ENCODE measurements around the gene C10orf67.
"Not testable (repeated sequence)": the region's sequence is repeated elsewhere in the genome, so short reads cannot be mapped to it uniquely, and the experiment has no call there.

The C10orf67 gene

GRCh38 chr10:23274179-23274578 lies 70.4 kb downstream of the C10orf67 start:
- H3K4me1 ChIP-seq (ENCODE audit: control insufficient read depth, insufficient read depth, low read length); H3K27me3 ChIP-seq (ENCODE audit: control insufficient read depth, insufficient read depth, low read length); H3K9ac ChIP-seq (ENCODE audit: low read length); H3K36me3 ChIP-seq (ENCODE audit: control insufficient read depth, insufficient read depth, low read length); H3K27ac ChIP-seq (ENCODE audit: low read depth, low read length); H3K4me3 ChIP-seq (ENCODE audit: low read length): not testable (repeated sequence)

- Histone ChIP-seq H3K9ac (ENCODE audit: low read length) (no peak overlapping the region), H3K36me3 (ENCODE audit: control insufficient read depth, insufficient read depth, low read length) (no peaks in the 10 kb centered on the region), H3K27ac (ENCODE audit: low read depth, low read length) (no peak overlapping the region), H3K4me1 (ENCODE audit: control insufficient read depth, insufficient read depth, low read length) (no peaks in the 10 kb centered on the region), H3K27me3 (ENCODE audit: control insufficient read depth, insufficient read depth, low read length) (no peaks in the 10 kb centered on the region), H3K4me3 (ENCODE audit: low read length) (no peak overlapping the region)
Measured at GRCh38 chr10:23270531-23270930, 74.1 kb downstream of the C10orf67 start.

- Histone ChIP-seq H3K27ac (ENCODE audit: low read depth, low read length) (no peak overlapping the region), H3K27me3 (ENCODE audit: control insufficient read depth, insufficient read depth, low read length) (no peaks in the 10 kb centered on the region), H3K4me1 (ENCODE audit: control insufficient read depth, insufficient read depth, low read length) (no peaks in the 10 kb centered on the region), H3K36me3 (ENCODE audit: control insufficient read depth, insufficient read depth, low read length) (no peaks in the 10 kb centered on the region), H3K4me3 (ENCODE audit: low read length) (no peak overlapping the region), H3K9ac (ENCODE audit: low read length) (no peak overlapping the region)
Measured at GRCh38 chr10:23263441-23264164, 81.0 kb downstream of the C10orf67 start.

GRCh38 chr10:23262928-23263327 lies 81.7 kb downstream of the C10orf67 start:
- H3K27ac ChIP-seq (ENCODE audit: low read depth, low read length) = no peak overlapping the region
- H3K36me3 ChIP-seq (ENCODE audit: control insufficient read depth, insufficient read depth, low read length) = no peaks in the 10 kb centered on the region
- H3K9ac ChIP-seq (ENCODE audit: low read length) = no peak overlapping the region
- no peak overlapping the region for H3K4me3 ChIP-seq (ENCODE audit: low read length)
- no peaks in the 10 kb centered on the region for H3K27me3 ChIP-seq (ENCODE audit: control insufficient read depth, insufficient read depth, low read length)
- no peaks in the 10 kb centered on the region for H3K4me1 ChIP-seq (ENCODE audit: control insufficient read depth, insufficient read depth, low read length)

GRCh38 chr10:23258516-23258915 lies 86.1 kb downstream of the C10orf67 start:
- no peaks in the 10 kb centered on the region for H3K4me1 ChIP-seq (ENCODE audit: control insufficient read depth, insufficient read depth, low read length)
- H3K36me3 ChIP-seq (ENCODE audit: control insufficient read depth, insufficient read depth, low read length) = no peaks in the 10 kb centered on the region

GRCh38 chr10:23253780-23254179 lies 90.8 kb downstream of the C10orf67 start:
- Histone ChIP-seq H3K4me3 (ENCODE audit: low read length) (no peak overlapping the region), H3K36me3 (ENCODE audit: control insufficient read depth, insufficient read depth, low read length) (no peaks in the 10 kb centered on the region), H3K27ac (ENCODE audit: low read depth, low read length) (no peak overlapping the region), H3K4me1 (ENCODE audit: control insufficient read depth, insufficient read depth, low read length) (no peaks in the 10 kb centered on the region), H3K9ac (ENCODE audit: low read length) (no peak overlapping the region), H3K27me3 (ENCODE audit: control insufficient read depth, insufficient read depth, low read length) (no peaks in the 10 kb centered on the region)

More at GRCh38 chr10:23258516-23258915, 86.1 kb downstream of the C10orf67 start:
- Histone ChIP-seq H3K27ac (ENCODE audit: low read depth, low read length) (no peak overlapping the region), H3K4me3 (ENCODE audit: low read length) (no peak overlapping the region), H3K9ac (ENCODE audit: low read length) (no peak overlapping the region), H3K27me3 (ENCODE audit: control insufficient read depth, insufficient read depth, low read length) (no peaks in the 10 kb centered on the region)

- H3K27ac ChIP-seq (ENCODE audit: low read depth, low read length); H3K4me1 ChIP-seq (ENCODE audit: control insufficient read depth, insufficient read depth, low read length); H3K36me3 ChIP-seq (ENCODE audit: control insufficient read depth, insufficient read depth, low read length); H3K9ac ChIP-seq (ENCODE audit: low read length); H3K27me3 ChIP-seq (ENCODE audit: control insufficient read depth, insufficient read depth, low read length); H3K4me3 ChIP-seq (ENCODE audit: low read length): not testable (repeated sequence)
Measured at GRCh38 chr10:23252859-23253258, 91.7 kb downstream of the C10orf67 start.

- H3K27me3 ChIP-seq (ENCODE audit: control insufficient read depth, insufficient read depth, low read length); H3K9ac ChIP-seq (ENCODE audit: low read length); H3K27ac ChIP-seq (ENCODE audit: low read depth, low read length); H3K4me1 ChIP-seq (ENCODE audit: control insufficient read depth, insufficient read depth, low read length); H3K4me3 ChIP-seq (ENCODE audit: low read length); H3K36me3 ChIP-seq (ENCODE audit: control insufficient read depth, insufficient read depth, low read length): not testable (repeated sequence)
Measured at GRCh38 chr10:23241779-23242178, 102.8 kb downstream of the C10orf67 start.

GRCh38 chr10:23238015-23238414 lies 106.6 kb downstream of the C10orf67 start:
- no peaks in the 10 kb centered on the region for H3K4me1 ChIP-seq (ENCODE audit: control insufficient read depth, insufficient read depth, low read length)
- H3K27me3 ChIP-seq (ENCODE audit: control insufficient read depth, insufficient read depth, low read length) = no peaks in the 10 kb centered on the region
- no peak overlapping the region for H3K9ac ChIP-seq (ENCODE audit: low read length)
- no peak overlapping the region for H3K4me3 ChIP-seq (ENCODE audit: low read length)
- no peak overlapping the region for H3K27ac ChIP-seq (ENCODE audit: low read depth, low read length)
- no peaks in the 10 kb centered on the region for H3K36me3 ChIP-seq (ENCODE audit: control insufficient read depth, insufficient read depth, low read length)

GRCh38 chr10:23230582-23230981 lies 114.0 kb downstream of the C10orf67 start:
- no peak overlapping the region for H3K4me3 ChIP-seq (ENCODE audit: low read length)

GRCh38 chr10:23217471-23217870 lies 127.1 kb downstream of the C10orf67 start:
- Histone ChIP-seq H3K36me3 (ENCODE audit: control insufficient read depth, insufficient read depth, low read length) (no peaks in the 10 kb centered on the region), H3K4me3 (ENCODE audit: low read length) (no peak overlapping the region), H3K9ac (ENCODE audit: low read length) (no peak overlapping the region), H3K27me3 (ENCODE audit: control insufficient read depth, insufficient read depth, low read length) (no peaks in the 10 kb centered on the region), H3K27ac (ENCODE audit: low read depth, low read length) (no peak overlapping the region), H3K4me1 (ENCODE audit: control insufficient read depth, insufficient read depth, low read length) (no peaks in the 10 kb centered on the region)

More at GRCh38 chr10:23230582-23230981, 114.0 kb downstream of the C10orf67 start:
- Histone ChIP-seq H3K27ac (ENCODE audit: low read depth, low read length) (no peak overlapping the region), H3K27me3 (ENCODE audit: control insufficient read depth, insufficient read depth, low read length) (no peaks in the 10 kb centered on the region), H3K36me3 (ENCODE audit: control insufficient read depth, insufficient read depth, low read length) (no peaks in the 10 kb centered on the region), H3K9ac (ENCODE audit: low read length) (no peak overlapping the region), H3K4me1 (ENCODE audit: control insufficient read depth, insufficient read depth, low read length) (no peaks in the 10 kb centered on the region)

GRCh38 chr10:23205972-23206642 lies 138.5 kb downstream of the C10orf67 start:
- no peak overlapping the region for H3K4me3 ChIP-seq (ENCODE audit: low read length)
- no peaks in the 10 kb centered on the region for H3K36me3 ChIP-seq (ENCODE audit: control insufficient read depth, insufficient read depth, low read length)
- H3K27ac ChIP-seq (ENCODE audit: low read depth, low read length) = no peak overlapping the region
- H3K27me3 ChIP-seq (ENCODE audit: control insufficient read depth, insufficient read depth, low read length) = no peaks in the 10 kb centered on the region
- H3K9ac ChIP-seq (ENCODE audit: low read length) = no peak overlapping the region
- H3K4me1 ChIP-seq (ENCODE audit: control insufficient read depth, insufficient read depth, low read length) = no peaks in the 10 kb centered on the region

- H3K9ac ChIP-seq (ENCODE audit: low read length) = no peak overlapping the region
- no peaks in the 10 kb centered on the region for H3K36me3 ChIP-seq (ENCODE audit: control insufficient read depth, insufficient read depth, low read length)
- no peak overlapping the region for H3K4me3 ChIP-seq (ENCODE audit: low read length)
- H3K27me3 ChIP-seq (ENCODE audit: control insufficient read depth, insufficient read depth, low read length) = no peaks in the 10 kb centered on the region
- no peak overlapping the region for H3K27ac ChIP-seq (ENCODE audit: low read depth, low read length)
- no peaks in the 10 kb centered on the region for H3K4me1 ChIP-seq (ENCODE audit: control insufficient read depth, insufficient read depth, low read length)
Measured at GRCh38 chr10:23204773-23205172, 139.8 kb downstream of the C10orf67 start.

Measured in rectal smooth muscle tissue (tissue), 1 donor.